ENCODE results near the gene TBC1D14. TPM values are rescaled to one million over a fixed set of nuclear protein-coding genes. Genes with fewer than 3 reads are reported as not detected.

The TBC1D14 gene
- polyA plus RNA-seq, 1 experiment: 35.8 TPM

DNA sequence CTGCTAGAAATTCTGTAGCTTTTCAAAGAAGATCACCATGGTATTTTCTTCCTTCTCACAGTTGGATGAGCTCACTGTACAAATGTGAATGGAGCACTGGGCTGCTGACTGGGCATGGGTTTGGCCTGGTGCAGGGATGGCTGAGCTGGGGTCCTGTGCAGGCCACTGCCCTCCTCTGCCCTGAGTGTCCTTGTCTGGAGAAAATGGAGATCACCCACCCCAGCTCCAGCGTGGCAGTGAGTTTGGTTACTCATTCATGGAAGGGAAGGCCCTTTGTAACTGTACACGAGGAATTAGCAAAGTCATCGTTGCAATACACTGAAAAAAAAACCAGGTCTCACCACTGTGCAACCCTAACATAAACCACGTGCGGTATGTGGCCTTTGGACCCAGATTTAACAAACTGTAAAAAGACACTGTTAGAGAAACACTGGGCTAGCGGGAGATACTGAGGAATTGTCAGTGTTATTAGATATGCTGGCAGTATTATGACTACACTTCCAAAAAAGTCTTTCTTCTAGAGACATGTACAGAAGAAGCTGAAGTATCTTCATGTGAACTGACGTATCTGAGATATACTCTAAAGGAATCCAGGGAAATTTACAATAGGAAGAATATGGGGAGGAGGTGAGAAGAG is 16.1 kb upstream of the TBC1D14 start:
- H3K4me3 ChIP-seq (ENCODE audit: low read depth, low read length): no peak overlapping the region
- CTCF ChIA-PET: interaction anchor here (0.7 to 3.1 kb wide), 7 partner anchors 9 to 177 kb away, joined by 3 to 12 read pairs (median 5); no protein-coding TSS in a partner anchor
- no peaks in the 10 kb centered on the region for H3K27me3 ChIP-seq (ENCODE audit: control insufficient read depth, insufficient read depth, low read length)
- no peak for DNase-seq (ENCODE audit: low read depth)
- POLR2A ChIA-PET: no interaction called here
- TF ChIP-seq, protein P1, sequence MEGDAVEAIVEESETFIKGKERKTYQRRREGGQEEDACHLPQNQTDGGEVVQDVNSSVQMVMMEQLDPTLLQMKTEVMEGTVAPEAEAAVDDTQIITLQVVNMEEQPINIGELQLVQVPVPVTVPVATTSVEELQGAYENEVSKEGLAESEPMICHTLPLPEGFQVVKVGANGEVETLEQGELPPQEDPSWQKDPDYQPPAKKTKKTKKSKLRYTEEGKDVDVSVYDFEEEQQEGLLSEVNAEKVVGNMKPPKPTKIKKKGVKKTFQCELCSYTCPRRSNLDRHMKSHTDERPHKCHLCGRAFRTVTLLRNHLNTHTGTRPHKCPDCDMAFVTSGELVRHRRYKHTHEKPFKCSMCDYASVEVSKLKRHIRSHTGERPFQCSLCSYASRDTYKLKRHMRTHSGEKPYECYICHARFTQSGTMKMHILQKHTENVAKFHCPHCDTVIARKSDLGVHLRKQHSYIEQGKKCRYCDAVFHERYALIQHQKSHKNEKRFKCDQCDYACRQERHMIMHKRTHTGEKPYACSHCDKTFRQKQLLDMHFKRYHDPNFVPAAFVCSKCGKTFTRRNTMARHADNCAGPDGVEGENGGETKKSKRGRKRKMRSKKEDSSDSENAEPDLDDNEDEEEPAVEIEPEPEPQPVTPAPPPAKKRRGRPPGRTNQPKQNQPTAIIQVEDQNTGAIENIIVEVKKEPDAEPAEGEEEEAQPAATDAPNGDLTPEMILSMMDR (IDR thresholded peaks at IDR 0.05; ENCODE audit: insufficient read depth, low read depth, low read length): no peak
- no peaks in the 10 kb centered on the region for H3K36me3 ChIP-seq (ENCODE audit: control insufficient read depth, insufficient read depth, low read length)

- H3K36me3 ChIP-seq (ENCODE audit: control insufficient read depth, insufficient read depth, low read length): no peaks in the 10 kb centered on the region
- POLR2A ChIA-PET: no interaction called here
Measured at GRCh38 chr4:6894086-6894478, 15.5 kb upstream of the TBC1D14 start.

GRCh38 chr4:6894528-6895498 is 14.8 kb upstream of the TBC1D14 start:
- ChIA-PET POLR2A (no interaction called here), CTCF (interaction anchor here (0.7 to 1.1 kb wide), 2 partner anchors 9 to 14 kb away, joined by 3 to 4 read pairs; no protein-coding TSS in a partner anchor)
- TF ChIP-seq, protein P1 (IDR thresholded peaks at IDR 0.05; ENCODE audit: insufficient read depth, low read depth, low read length): no peak
- Histone ChIP-seq H3K36me3 (ENCODE audit: control insufficient read depth, insufficient read depth, low read length) (no peaks in the 10 kb centered on the region), H3K27me3 (ENCODE audit: control insufficient read depth, insufficient read depth, low read length) (no peaks in the 10 kb centered on the region), H3K4me3 (ENCODE audit: low read depth, low read length) (no peak overlapping the region)
- no peak for DNase-seq (ENCODE audit: low read depth)

More at GRCh38 chr4:6894086-6894478, 15.5 kb upstream of the TBC1D14 start:
- no peaks in the 10 kb centered on the region for H3K27me3 ChIP-seq (ENCODE audit: control insufficient read depth, insufficient read depth, low read length)
- CTCF ChIA-PET: interaction anchor here (3.1 kb wide), 1 partner anchor 20 kb away, joined by 12 read pairs; no protein-coding TSS in a partner anchor
- H3K4me3 ChIP-seq (ENCODE audit: low read depth, low read length): no peak overlapping the region
- TF ChIP-seq, protein P1 (IDR thresholded peaks at IDR 0.05; ENCODE audit: insufficient read depth, low read depth, low read length): no peak
- DNase-seq (ENCODE audit: low read depth): no peak

DNA sequence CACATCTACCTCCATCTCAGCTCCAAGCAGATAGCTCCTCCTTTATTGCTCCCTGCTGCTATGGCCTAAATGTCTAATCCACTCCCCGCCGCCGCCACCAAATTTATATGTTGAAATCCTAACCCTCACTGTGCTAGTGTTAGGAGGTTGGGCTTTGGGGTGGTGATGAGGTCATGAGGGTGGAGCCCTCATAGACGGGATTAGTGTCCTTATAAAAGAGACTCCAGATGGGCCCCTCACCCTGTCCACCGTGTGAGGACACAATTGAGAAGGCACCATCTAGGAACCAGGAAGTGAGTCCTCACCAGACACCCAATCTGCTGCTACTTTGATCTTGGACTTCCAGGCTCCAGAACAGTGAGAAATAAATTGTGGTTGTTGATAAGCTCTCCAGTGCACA is 13.6 kb upstream of the TBC1D14 start:
- no peak for DNase-seq (ENCODE audit: low read depth)

More for the DNA sequence above, 13.6 kb upstream of the TBC1D14 start:
- Histone ChIP-seq H3K4me3 (ENCODE audit: low read depth, low read length) (no peak overlapping the region), H3K36me3 (ENCODE audit: control insufficient read depth, insufficient read depth, low read length) (no peaks in the 10 kb centered on the region), H3K27me3 (ENCODE audit: control insufficient read depth, insufficient read depth, low read length) (no peaks in the 10 kb centered on the region)
- POLR2A ChIA-PET: no interaction called here
- CTCF ChIA-PET: no interaction called here
- TF ChIP-seq, protein P1 (IDR thresholded peaks at IDR 0.05; ENCODE audit: insufficient read depth, low read depth, low read length): no peak
